B cell (primary cell): ENCODE data around the gene ATAD5. TPM values are rescaled to one million over a fixed set of nuclear protein-coding genes. Genes with fewer than 3 reads are reported as not detected.
"Not testable (repeated sequence)": the region's sequence is repeated elsewhere in the genome, so short reads cannot be mapped to it uniquely, and the experiment has no call there.

ENCODE experiments used
- ATAC-seq: fragments of 200-7000 bp; cut with Tn5 transposase; one replicate; pipeline ENCODE4 v1.10.0; 2021; ENCODE audit warnings: low read depth, mild to moderate bottlenecking, moderate number of reproducible peaks, moderate library complexity
- CTCF ChIA-PET: fragments of 350-600 bp; sonication (Branson Sonifier 250); formaldehyde crosslinking; loops from one replicate; lab custom pipeline; 2021; ENCODE audit warnings: antibody characterized with exemption, inconsistent platforms; lab: Charles Lee
- POLR2A ChIA-PET: fragments of 350-600 bp; sonication (Branson Sonifier 250); formaldehyde crosslinking; loops from one replicate; lab custom pipeline; 2021; ENCODE audit warnings: antibody characterized with exemption; lab: Charles Lee
- DNase-seq: peaks from one replicate; pipeline ENCODE4 v3.0.0; 2013
- H2AFZ ChIP-seq: 2 replicates; pipeline ENCODE4 v1.6.1; 2012; ENCODE audit warnings: mild to moderate bottlenecking, low read depth, low read length; ENCODE audit not compliant: insufficient read depth, poor library complexity, severe bottlenecking
- H3K27ac ChIP-seq, 2 donors: 1 replicate in 1 of 2; 2 replicates in 1 of 2; pipeline ENCODE4 v1.5.1; 2012 to 2013; ENCODE audit warnings: low read length in 2 of 2, mild to moderate bottlenecking in 2 of 2, moderate library complexity in 1 of 2
- H3K27me3 ChIP-seq, 4 experiments: fragments of 200-600 bp in 1 of 4; sonication (generic) in 1 of 4; replicated peaks in 1 of 4; 1 replicate in 2 of 4; 2 replicates in 2 of 4; pipeline versions ENCODE4 v1.6.1 to v1.7.0; 2013 to 2016; ENCODE audit warnings: low read length in 3 of 4, mild to moderate bottlenecking in 2 of 4, mixed read lengths in 1 of 4, moderate library complexity in 1 of 4; ENCODE audit not compliant: insufficient read depth in 4 of 4, control insufficient read depth in 3 of 4; ENCODE audit errors: control extremely low read depth in 1 of 4
- H3K36me3 ChIP-seq, 2 experiments: replicated peaks in 1 of 2; 1 replicate in 1 of 2; 2 replicates in 1 of 2; pipeline versions ENCODE4 v1.6.1 to v1.7.1; 2013; ENCODE audit warnings: low read length in 1 of 2; ENCODE audit not compliant: insufficient read depth in 2 of 2, control insufficient read depth in 1 of 2; ENCODE audit errors: control extremely low read depth in 1 of 2, extremely low read depth in 1 of 2
- H3K4me1 ChIP-seq, 2 donors: fragments of 200-600 bp in 1 of 2; sonication (generic) in 1 of 2; 1 replicate in 1 of 2; 2 replicates in 1 of 2; pipeline versions ENCODE4 v1.5.1 to v1.6.1; 2013 to 2017; ENCODE audit warnings: low read length in 2 of 2; ENCODE audit not compliant: control insufficient read depth in 2 of 2, insufficient read depth in 2 of 2
- H3K4me2 ChIP-seq: replicated peaks from 2 replicates; pipeline ENCODE3; 2012; ENCODE audit warnings: mild to moderate bottlenecking, low read depth, low read length; ENCODE audit not compliant: poor library complexity, severe bottlenecking
- H3K4me3 ChIP-seq, 5 experiments: fragments of 200-600 bp in 1 of 5; sonication (generic) in 1 of 5; 1 replicate in 3 of 5; 2 replicates in 2 of 5; pipeline versions ENCODE4 v1.5.1 to v1.7.0; 2011 to 2016; ENCODE audit warnings: low read length in 4 of 5, mild to moderate bottlenecking in 4 of 5, low read depth in 2 of 5, control low read depth in 1 of 5, moderate library complexity in 1 of 5; ENCODE audit not compliant: insufficient read depth in 1 of 5; ENCODE audit errors: control extremely low read depth in 1 of 5, extremely low read depth in 1 of 5
- H3K79me2 ChIP-seq: fragments of 200-600 bp; sonication (generic); one replicate; pipeline ENCODE4 v1.6.0; 2016; ENCODE audit warnings: low read length; ENCODE audit not compliant: control insufficient read depth, insufficient read depth
- H3K9ac ChIP-seq: fragments of 200-600 bp; sonication (generic); 2 replicates; pipeline ENCODE4 v1.6.1; 2017; ENCODE audit warnings: mild to moderate bottlenecking, low read length, moderate library complexity
- H3K9me3 ChIP-seq, 3 donors: one replicate each; pipeline versions ENCODE4 v1.6.1 to v1.7.1; 2013; ENCODE audit warnings: low read length in 2 of 3; ENCODE audit not compliant: control insufficient read depth in 2 of 3, insufficient read depth in 1 of 3; ENCODE audit errors: control extremely low read depth in 1 of 3
- H4K20me1 ChIP-seq: 2 replicates; pipeline ENCODE4 v1.6.0; 2012; ENCODE audit warnings: mild to moderate bottlenecking, low read length; ENCODE audit not compliant: insufficient read depth, control insufficient read depth, poor library complexity, severe bottlenecking
- H3K27ac Mint-ChIP-seq: one replicate; pipeline ENCODE4 v1.8.0; 2021; ENCODE audit warnings: mixed read lengths
- H3K27me3 Mint-ChIP-seq: one replicate; pipeline ENCODE4 v1.8.0; 2021; ENCODE audit warnings: mixed read lengths
- H3K4me1 Mint-ChIP-seq: one replicate; pipeline ENCODE4 v1.8.0; 2021; ENCODE audit warnings: mixed read lengths
- H3K4me3 Mint-ChIP-seq: one replicate; pipeline ENCODE4 v1.8.0; 2021; ENCODE audit warnings: mixed read lengths
- H3K9me3 Mint-ChIP-seq: one replicate; pipeline ENCODE4 v1.8.0; 2022; ENCODE audit warnings: mixed read lengths; ENCODE audit not compliant: insufficient read depth
- EZH2 ChIP-seq: IDR thresholded peaks from 2 replicates; pipeline ENCODE4 v1.6.1; 2012; ENCODE audit warnings: borderline replicate concordance, low read depth, mild to moderate bottlenecking, moderate library complexity, low read length; ENCODE audit not compliant: insufficient read depth, poor library complexity, severe bottlenecking
- WGBS: methylation state at CpG from one replicate; pipeline ENCODE4 v1.1.5; 2013; ENCODE audit warnings: missing lambda C conversion rate; ENCODE audit not compliant: insufficient coverage; 5-methylcytosine and 5-hydroxymethylcytosine counted together
- intact Hi-C: fragments of 100-400 bp; cut with micrococcal nuclease; formaldehyde crosslinking; loops from one replicate; pipeline ENCODE4 v1.10.0; 2022
- polyA plus RNA-seq: library from polyadenylated mRNA; depleted of rRNA; stranded (reverse); fragments of >200 nt; gene quantifications from 2 replicates; pipeline ENCODE4 v1.2.3, GENCODE V29; 2012
- total RNA-seq, 2 donors: library from RNA; stranded (reverse); fragments of 120-200 nt in 1 of 2; gene quantifications; 1 replicate in 1 of 2; 2 replicates in 1 of 2; pipeline versions ENCODE4 v1.2.3 to v1.2.4, GENCODE V29; 2013 to 2022
- TF ChIP-seq, protein P1 (sequence below): fragments of 200-600 bp; IDR thresholded peaks from one replicate; pipeline ENCODE4 v1.8.0; 2022; ENCODE audit warnings: antibody characterized with exemption, mild to moderate bottlenecking

The ATAD5 gene
- total and polyA plus RNA-seq, 2 donors (not counting 1 experiment from before 2014, with no cell fraction given) = 1.2 to 7.3 TPM

DNA sequence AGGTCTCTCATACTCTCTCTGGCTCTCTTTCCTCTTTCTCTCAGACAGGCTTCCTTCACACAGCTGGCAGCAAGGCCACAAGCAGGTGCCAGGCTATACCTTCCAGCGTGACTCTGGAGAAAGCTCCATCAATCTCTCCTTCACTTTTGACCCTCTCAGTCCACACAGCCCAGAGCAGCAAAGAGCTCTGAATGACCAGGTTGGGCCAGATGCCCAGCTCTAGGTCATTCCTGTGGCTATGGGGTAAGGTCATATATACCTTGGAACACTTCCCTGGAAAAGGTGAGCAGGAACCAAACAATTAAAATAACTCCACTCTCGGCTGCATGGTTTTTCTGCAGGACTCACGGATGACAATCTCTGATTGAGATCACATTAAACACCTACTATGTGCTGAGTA, 98.7 kb downstream of the ATAD5 start:
- H3K4me1 Mint-ChIP-seq = no peaks in the 10 kb centered on the region
- no peak overlapping the region for H3K27ac ChIP-seq
- no peak overlapping the region for H3K9ac ChIP-seq
- H3K9me3 Mint-ChIP-seq = no peaks in the 10 kb centered on the region
- H3K9me3 ChIP-seq = no peaks in the 10 kb centered on the region
- peaks cover 0 to 9% of the 10 kb centered on the region in 2 experiments for H3K36me3 ChIP-seq
- no peak overlapping the region for H3K4me2 ChIP-seq
- no peaks in the 10 kb centered on the region for H3K79me2 ChIP-seq
- H3K4me3 ChIP-seq = no peak overlapping the region
- H3K4me3 Mint-ChIP-seq = no peak overlapping the region
- WGBS = 100% methylated on average over 1 of the region's 3 CpGs
- intact Hi-C loops = no loop called here
- POLR2A ChIA-PET = no interaction called here
- CTCF ChIA-PET = interaction anchor here (0.5 to 1.2 kb wide), 2 partner anchors 27 to 77 kb away, joined by 3 read pairs; no protein-coding TSS in a partner anchor
- TF ChIP-seq EZH2 = no peak
- TF ChIP-seq, protein P1, sequence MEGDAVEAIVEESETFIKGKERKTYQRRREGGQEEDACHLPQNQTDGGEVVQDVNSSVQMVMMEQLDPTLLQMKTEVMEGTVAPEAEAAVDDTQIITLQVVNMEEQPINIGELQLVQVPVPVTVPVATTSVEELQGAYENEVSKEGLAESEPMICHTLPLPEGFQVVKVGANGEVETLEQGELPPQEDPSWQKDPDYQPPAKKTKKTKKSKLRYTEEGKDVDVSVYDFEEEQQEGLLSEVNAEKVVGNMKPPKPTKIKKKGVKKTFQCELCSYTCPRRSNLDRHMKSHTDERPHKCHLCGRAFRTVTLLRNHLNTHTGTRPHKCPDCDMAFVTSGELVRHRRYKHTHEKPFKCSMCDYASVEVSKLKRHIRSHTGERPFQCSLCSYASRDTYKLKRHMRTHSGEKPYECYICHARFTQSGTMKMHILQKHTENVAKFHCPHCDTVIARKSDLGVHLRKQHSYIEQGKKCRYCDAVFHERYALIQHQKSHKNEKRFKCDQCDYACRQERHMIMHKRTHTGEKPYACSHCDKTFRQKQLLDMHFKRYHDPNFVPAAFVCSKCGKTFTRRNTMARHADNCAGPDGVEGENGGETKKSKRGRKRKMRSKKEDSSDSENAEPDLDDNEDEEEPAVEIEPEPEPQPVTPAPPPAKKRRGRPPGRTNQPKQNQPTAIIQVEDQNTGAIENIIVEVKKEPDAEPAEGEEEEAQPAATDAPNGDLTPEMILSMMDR = no peak
- ATAC-seq (no peak), DNase-seq (no peak)
- no peak overlapping the region for H3K27ac Mint-ChIP-seq
- no peaks in the 10 kb centered on the region for H3K27me3 Mint-ChIP-seq
- H4K20me1 ChIP-seq = no peaks in the 10 kb centered on the region
- H3K4me1 ChIP-seq = no peaks in the 10 kb centered on the region
- no peaks in the 10 kb centered on the region for H3K27me3 ChIP-seq
- no peak overlapping the region for H2AFZ ChIP-seq

DNA sequence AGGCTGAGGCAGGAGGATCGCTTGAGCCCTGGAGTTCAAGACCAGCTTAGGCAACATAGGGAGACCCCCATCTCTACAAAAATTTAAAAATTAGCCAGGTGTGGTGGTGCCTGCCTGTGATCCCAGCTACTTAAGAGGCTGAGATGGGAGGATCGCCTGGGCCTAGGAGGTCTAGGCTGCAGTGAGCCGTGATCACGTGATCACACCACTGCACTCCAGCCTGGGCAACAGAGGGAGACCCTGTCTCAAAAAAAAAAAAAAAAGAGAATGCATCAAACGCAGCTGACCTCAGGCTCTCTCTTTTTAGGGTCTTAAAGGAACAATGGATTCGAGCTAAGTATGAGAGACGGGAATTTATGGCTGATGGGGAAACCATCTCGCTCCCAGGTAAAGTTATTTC, 99.8 kb downstream of the ATAD5 start:
- POLR2A ChIA-PET = interaction anchor here (0.7 kb wide), 1 partner anchor 265 kb away, joined by 4 read pairs; no protein-coding TSS in a partner anchor
- intact Hi-C loops, H3K27ac ChIP-seq: not testable (repeated sequence)

More for the DNA sequence above, 99.8 kb downstream of the ATAD5 start:
- H2AFZ ChIP-seq, H3K9me3 Mint-ChIP-seq, H3K9me3 ChIP-seq, H3K36me3 ChIP-seq, H3K4me3 ChIP-seq, H3K79me2 ChIP-seq, H3K27me3 Mint-ChIP-seq, H4K20me1 ChIP-seq, H3K4me2 ChIP-seq, H3K4me1 Mint-ChIP-seq, H3K27ac Mint-ChIP-seq, H3K4me3 Mint-ChIP-seq, DNase-seq, H3K9ac ChIP-seq, H3K27me3 ChIP-seq, H3K4me1 ChIP-seq, ATAC-seq: not testable (repeated sequence)
- CTCF ChIA-PET = interaction anchor here (0.6 to 1.1 kb wide), 2 partner anchors 17 to 1583 kb away, joined by 3 read pairs; no protein-coding TSS in a partner anchor
- 100% methylated on average over 2 of the region's 8 CpGs for WGBS
